GM18861 (cell line): Measurements from ENCODE around the gene POLR2B.
"Not testable (repeated sequence)": the region's sequence is repeated elsewhere in the genome, so short reads cannot be mapped to it uniquely, and the experiment has no call there.

Source experiments
- ATAC-seq: cut with Tn5 transposase; IDR thresholded peaks from one replicate; pipeline ENCODE4 v1.9.1; 2021; ENCODE audit not compliant: unreplicated experiment

POLR2B gene

GRCh38 chr4:56978750-56979303 lies at the start of gene POLR2B:
TSS of gene POLR2B (plus strand) at chr4:56978896. CDS start at chr4:56978986, 90 bp downstream.
- ATAC-seq, result peak; percentile 42

GRCh38 chr4:56930638-56931037 lies 48.1 kb upstream of the POLR2B start:
- ATAC-seq, result no peak

GRCh38 chr4:56931924-56932323 lies 46.8 kb upstream of the POLR2B start:
- ATAC-seq, result no peak

GRCh38 chr4:56937262-56937661 lies 41.4 kb upstream of the POLR2B start:
- ATAC-seq, result no peak

- ATAC-seq, result not testable (repeated sequence)
Measured at GRCh38 chr4:56939826-56940225, 38.9 kb upstream of the POLR2B start.

GRCh38 chr4:56940403-56940802 lies 38.3 kb upstream of the POLR2B start:
- ATAC-seq, result no peak

GRCh38 chr4:56940971-56941370 lies 37.7 kb upstream of the POLR2B start:
- no peak for ATAC-seq

GRCh38 chr4:56941403-56941802 lies 37.3 kb upstream of the POLR2B start:
- no peak for ATAC-seq

GRCh38 chr4:56953680-56954520 lies 24.8 kb upstream of the POLR2B start:
- ATAC-seq, result no peak

GRCh38 chr4:56958111-56958517 lies 20.6 kb upstream of the POLR2B start:
- no peak for ATAC-seq

- ATAC-seq, result no peak
Measured at GRCh38 chr4:56959100-56959499, 19.6 kb upstream of the POLR2B start.

GRCh38 chr4:56961107-56961500 lies 17.6 kb upstream of the POLR2B start:
- no peak for ATAC-seq

- no peak for ATAC-seq
Measured at GRCh38 chr4:56971383-56971782, 7.3 kb upstream of the POLR2B start.

GRCh38 chr4:56972389-56972788 lies 6.3 kb upstream of the POLR2B start:
- ATAC-seq, result no peak

GRCh38 chr4:56972809-56973208 lies 5.9 kb upstream of the POLR2B start:
- no peak for ATAC-seq

GRCh38 chr4:56973336-56973735 lies 5.4 kb upstream of the POLR2B start:
- ATAC-seq, result no peak

- ATAC-seq, result no peak
Measured at GRCh38 chr4:56976283-56976836, 2.3 kb upstream of the POLR2B start.

- ATAC-seq, result peak; percentile 18
Measured at GRCh38 chr4:56976837-56977320, 1.8 kb upstream of the POLR2B start.

GRCh38 chr4:56977321-56978012 lies 1.2 kb upstream of the POLR2B start, which contains the start of gene NOA1:
TSS of gene NOA1 (minus strand) at chr4:56977606. CDS start at chr4:56977585, 21 bp downstream.
- ATAC-seq, result peak; percentile 86

GRCh38 chr4:56979421-56980072 lies 851 bp downstream of the POLR2B start:
- ATAC-seq, result no peak

- no peak for ATAC-seq
Measured at GRCh38 chr4:56981795-56982201, 3.1 kb downstream of the POLR2B start.
